GM23338 (cell line): ENCODE measurements around the gene P3H4. TPM values are rescaled to one million over a fixed set of nuclear protein-coding genes. Genes with fewer than 3 reads are reported as not detected.

Experiments used
- ATAC-seq: fragments of 200-7000 bp; cut with Tn5 transposase; 3 replicates; pipeline ENCODE4 v1.9.1; 2020
- DNase-seq: peaks from one replicate; pipeline ENCODE4 v3.0.0-alpha.2; 2015; ENCODE audit warnings: low spot score
- H2AFZ ChIP-seq: fragments of 200-600 bp; sonication (generic); 2 replicates; pipeline ENCODE4 v1.8.0; 2016; ENCODE audit warnings: antibody characterized with exemption, mild to moderate bottlenecking, moderate library complexity
- H3F3A ChIP-seq: fragments of 200-600 bp; sonication (generic); replicated peaks from 2 replicates; pipeline ENCODE4 v1.8.0; 2017; ENCODE audit warnings: antibody characterized with exemption, mixed run types, low read depth
- H3K27ac ChIP-seq: fragments of 200-600 bp; sonication (generic); 2 replicates; pipeline ENCODE4 v1.6.1; 2016; ENCODE audit warnings: low read depth
- H3K27me3 ChIP-seq: fragments of 200-600 bp; sonication (generic); 2 replicates; pipeline ENCODE4 v1.8.0; 2016; ENCODE audit warnings: mild to moderate bottlenecking, mixed run types, moderate library complexity; ENCODE audit not compliant: insufficient read depth
- H3K36me3 ChIP-seq: fragments of 200-600 bp; sonication (generic); 2 replicates; pipeline ENCODE4 v1.8.0; 2016; ENCODE audit warnings: mild to moderate bottlenecking; ENCODE audit not compliant: insufficient read depth
- H3K4me1 ChIP-seq: fragments of 200-600 bp; sonication (generic); 2 replicates; pipeline ENCODE4 v1.8.0; 2016; ENCODE audit warnings: mild to moderate bottlenecking, moderate library complexity; ENCODE audit not compliant: insufficient read depth
- H3K4me2 ChIP-seq: fragments of 200-600 bp; sonication (generic); 2 replicates; pipeline ENCODE4 v1.7.1; 2017; ENCODE audit warnings: mixed run types
- H3K4me3 ChIP-seq: fragments of 200-600 bp; sonication (generic); 2 replicates; pipeline ENCODE4 v1.6.1; 2016; ENCODE audit warnings: mixed run types
- H3K79me2 ChIP-seq: fragments of 200-600 bp; sonication (generic); replicated peaks from 2 replicates; pipeline ENCODE4 v1.8.0; 2017; ENCODE audit warnings: mild to moderate bottlenecking; ENCODE audit not compliant: insufficient read depth
- H3K9me2 ChIP-seq: fragments of 200-600 bp; sonication (generic); 2 replicates; pipeline ENCODE4 v1.8.0; 2017; ENCODE audit not compliant: insufficient read depth
- H4K20me1 ChIP-seq: fragments of 200-600 bp; sonication (generic); replicated peaks from 2 replicates; pipeline ENCODE4 v1.8.0; 2017; ENCODE audit warnings: mild to moderate bottlenecking; ENCODE audit not compliant: insufficient read depth
- H3K27ac Mint-ChIP-seq: 2 replicates; pipeline ENCODE4 v1.8.0; 2020; ENCODE audit warnings: inconsistent platforms, mild to moderate bottlenecking, moderate library complexity, mixed read lengths
- H3K27me3 Mint-ChIP-seq: 3 replicates; pipeline ENCODE4 v1.8.0; 2022; ENCODE audit warnings: low read depth, mild to moderate bottlenecking, moderate library complexity, mixed read lengths, inconsistent platforms; ENCODE audit not compliant: insufficient read depth, poor library complexity
- H3K36me3 Mint-ChIP-seq: 3 replicates; pipeline ENCODE4 v1.8.0; 2021; ENCODE audit warnings: low read depth, mild to moderate bottlenecking, inconsistent platforms, moderate library complexity, mixed read lengths
- H3K4me1 Mint-ChIP-seq: 3 replicates; pipeline ENCODE4 v1.8.0; 2020; ENCODE audit warnings: mild to moderate bottlenecking, inconsistent platforms, mixed read lengths
- H3K4me3 Mint-ChIP-seq: 3 replicates; pipeline ENCODE4 v1.8.0; 2021; ENCODE audit warnings: moderate library complexity, mild to moderate bottlenecking, inconsistent platforms, mixed read lengths
- H3K9me3 Mint-ChIP-seq: 3 replicates; pipeline ENCODE4 v1.8.0; 2020; ENCODE audit warnings: moderate library complexity, mild to moderate bottlenecking, inconsistent platforms, mixed read lengths
- EZH2 ChIP-seq: fragments of 200-600 bp; sonication (generic); IDR thresholded peaks from one replicate; pipeline ENCODE4 v1.8.0; 2017; ENCODE audit warnings: antibody characterized with exemption, mild to moderate bottlenecking, low read depth; ENCODE audit not compliant: unreplicated experiment
- EZH2phosphoT487 ChIP-seq: fragments of 200-600 bp; sonication (generic); IDR thresholded peaks from one replicate; pipeline ENCODE4 v1.8.1; 2018; ENCODE audit warnings: antibody characterized with exemption; ENCODE audit not compliant: unreplicated experiment
- JUNB ChIP-seq: IDR thresholded peaks from one replicate; pipeline ENCODE4 v1.6.1; 2016; ENCODE audit warnings: antibody characterized with exemption; ENCODE audit not compliant: unreplicated experiment
- POLR2AphosphoS5 ChIP-seq: IDR thresholded peaks from 2 replicates; pipeline ENCODE4 v1.6.1; 2016; ENCODE audit warnings: antibody characterized with exemption, low read depth
- REST ChIP-seq: IDR thresholded peaks from one replicate; pipeline ENCODE4 v1.6.1; 2018; ENCODE audit warnings: antibody characterized with exemption; ENCODE audit not compliant: unreplicated experiment
- STAT1 ChIP-seq: IDR thresholded peaks from one replicate; pipeline ENCODE4 v1.6.1; 2016; ENCODE audit warnings: antibody characterized with exemption; ENCODE audit not compliant: unreplicated experiment
- ZNF331 ChIP-seq: fragments of 250-450 bp; sonication (Bioruptor Pico); IDR thresholded peaks from 2 replicates; pipeline ENCODE4 v1.5.0; 2020; ENCODE audit warnings: low read depth, mild to moderate bottlenecking, moderate library complexity
- ZNF462 ChIP-seq: fragments of 250-450 bp; sonication (Bioruptor Pico); IDR thresholded peaks from 2 replicates; pipeline ENCODE4 v1.5.0; 2020; ENCODE audit warnings: mild to moderate bottlenecking, moderate library complexity
- polyA plus RNA-seq: library from polyadenylated mRNA; unstranded; fragments of >200 nt; fragmentation: Nextera tagmentation; extraction: Ambion mirVana; gene quantifications from 2 replicates; pipeline ENCODE4 v1.2.1, GENCODE V29; 2016
- total RNA-seq: library from RNA; depleted of rRNA; stranded (reverse); fragments of >200 nt; shearing (Covaris generic); gene quantifications from 2 replicates; pipeline ENCODE4 v1.2.3, GENCODE V29; 2014
- TF ChIP-seq, protein P1 (sequence below): IDR thresholded peaks from 2 replicates; pipeline ENCODE4 v1.6.1; 2016; ENCODE audit warnings: antibody characterized with exemption
- TF ChIP-seq, protein P2 (sequence below), 2 experiments: fragments of 200-600 bp in 1 of 2; sonication (generic) in 1 of 2; conservative IDR thresholded peaks; 2 replicates each; pipeline versions ENCODE4 v1.5.1 to v1.6.1; 2016 to 2017; ENCODE audit warnings: antibody characterized with exemption in 2 of 2, low read depth in 2 of 2, mild to moderate bottlenecking in 2 of 2, moderate library complexity in 1 of 2

P3H4 gene
- total and polyA plus RNA-seq, 2 experiments from 2014 or later: 16.0 to 33.3 TPM

- Mint-ChIP-seq H3K4me3 (peak within 1 kb of the TSS; percentile 89), H3K9me3 (no peaks in the 10 kb centered on the region), H3K27ac (no peak within 1 kb of the TSS), H3K36me3 (peaks cover 3% of the 10 kb centered on the region; the same call in 1 of the 3 replicates), H3K27me3 (peaks cover 6% of the 10 kb centered on the region), H3K4me1 (peaks cover 7% of the 10 kb centered on the region; the same call in 2 of the 3 replicates)
- Histone ChIP-seq H3F3A (no peaks in the 10 kb centered on the region; the same call in 1 of the 2 replicates), H4K20me1 (peaks cover 9% of the 10 kb centered on the region; the same call in 1 of the 2 replicates), H3K4me2 (peak within 1 kb of the TSS; percentile 90; the same call in 1 of the 2 replicates), H3K27ac (no peak within 1 kb of the TSS), H3K27me3 (peaks cover 5% of the 10 kb centered on the region; the same call in 1 of the 2 replicates), H2AFZ (peak within 1 kb of the TSS; percentile 95), H3K36me3 (no peaks in the 10 kb centered on the region), H3K79me2 (peaks cover 12% of the 10 kb centered on the region), H3K4me1 (peaks cover 7% of the 10 kb centered on the region), H3K9me2 (no peaks in the 10 kb centered on the region), H3K4me3 (peak within 1 kb of the TSS; percentile 94)
- ATAC-seq (no peak), DNase-seq (no peak)
- TF ChIP-seq EZH2phosphoT487: no peak
- no peak for TF ChIP-seq JUNB
- no peak for TF ChIP-seq REST
- no peak for TF ChIP-seq POLR2AphosphoS5
- TF ChIP-seq, protein P1, sequence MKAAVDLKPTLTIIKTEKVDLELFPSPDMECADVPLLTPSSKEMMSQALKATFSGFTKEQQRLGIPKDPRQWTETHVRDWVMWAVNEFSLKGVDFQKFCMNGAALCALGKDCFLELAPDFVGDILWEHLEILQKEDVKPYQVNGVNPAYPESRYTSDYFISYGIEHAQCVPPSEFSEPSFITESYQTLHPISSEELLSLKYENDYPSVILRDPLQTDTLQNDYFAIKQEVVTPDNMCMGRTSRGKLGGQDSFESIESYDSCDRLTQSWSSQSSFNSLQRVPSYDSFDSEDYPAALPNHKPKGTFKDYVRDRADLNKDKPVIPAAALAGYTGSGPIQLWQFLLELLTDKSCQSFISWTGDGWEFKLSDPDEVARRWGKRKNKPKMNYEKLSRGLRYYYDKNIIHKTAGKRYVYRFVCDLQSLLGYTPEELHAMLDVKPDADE: no peak
- TF ChIP-seq, protein P2, sequence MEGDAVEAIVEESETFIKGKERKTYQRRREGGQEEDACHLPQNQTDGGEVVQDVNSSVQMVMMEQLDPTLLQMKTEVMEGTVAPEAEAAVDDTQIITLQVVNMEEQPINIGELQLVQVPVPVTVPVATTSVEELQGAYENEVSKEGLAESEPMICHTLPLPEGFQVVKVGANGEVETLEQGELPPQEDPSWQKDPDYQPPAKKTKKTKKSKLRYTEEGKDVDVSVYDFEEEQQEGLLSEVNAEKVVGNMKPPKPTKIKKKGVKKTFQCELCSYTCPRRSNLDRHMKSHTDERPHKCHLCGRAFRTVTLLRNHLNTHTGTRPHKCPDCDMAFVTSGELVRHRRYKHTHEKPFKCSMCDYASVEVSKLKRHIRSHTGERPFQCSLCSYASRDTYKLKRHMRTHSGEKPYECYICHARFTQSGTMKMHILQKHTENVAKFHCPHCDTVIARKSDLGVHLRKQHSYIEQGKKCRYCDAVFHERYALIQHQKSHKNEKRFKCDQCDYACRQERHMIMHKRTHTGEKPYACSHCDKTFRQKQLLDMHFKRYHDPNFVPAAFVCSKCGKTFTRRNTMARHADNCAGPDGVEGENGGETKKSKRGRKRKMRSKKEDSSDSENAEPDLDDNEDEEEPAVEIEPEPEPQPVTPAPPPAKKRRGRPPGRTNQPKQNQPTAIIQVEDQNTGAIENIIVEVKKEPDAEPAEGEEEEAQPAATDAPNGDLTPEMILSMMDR (conservative IDR thresholded peaks at IDR 0.05; ENCODE audit: low read depth in 2 of 2): no peak
- TF ChIP-seq EZH2: no peak
- TF ChIP-seq ZNF462 (CRISPR knock-in tag): no peak
- no peak for TF ChIP-seq STAT1
- TF ChIP-seq ZNF331 (CRISPR knock-in tag): no peak
Measured at GRCh38 chr17:41837761-41838538, 26.2 kb upstream of the P3H4 start, which contains the start of gene KLHL10. KLHL10 (plus strand) TSS chr17:41837825; CDS start chr17:41837933, 108 bp downstream.
